ENCODE results near the gene ANTXR1. TPM values are rescaled to one million over a fixed set of nuclear protein-coding genes. Genes with fewer than 3 reads are reported as not detected.
A peak's percentile ranks its signal among the peaks of the same experiment; 100 is the strongest.

The ANTXR1 gene
- total and polyA plus RNA-seq, 5 donors = 13.8 to 49.4 (median 36.7) TPM

- Histone ChIP-seq H3K4me1 (ENCODE audit: control insufficient read depth, insufficient read depth, low read length) (peaks cover 5% of the 10 kb centered on the region), H3K27ac (ENCODE audit: low read length) (no peak overlapping the region), H3K27me3 (ENCODE audit: control insufficient read depth, insufficient read depth) (no peaks in the 10 kb centered on the region), H3K4me3 (ENCODE audit: low read length) (no peak overlapping the region), H3K9me3 (ENCODE audit: control insufficient read depth, low read length) (no peaks in the 10 kb centered on the region)
- DNase-seq (no peak), ATAC-seq (no peak)
- intact Hi-C loops (cut with DNase I) = no loop called here
Observed at GRCh38 chr2:69099541-69099940, 86.6 kb downstream of the ANTXR1 start.

- WGBS = 59% methylated on average over 4 of the region's 4 CpGs
Observed at GRCh38 chr2:69100220-69100723, 87.3 kb downstream of the ANTXR1 start.

DNA sequence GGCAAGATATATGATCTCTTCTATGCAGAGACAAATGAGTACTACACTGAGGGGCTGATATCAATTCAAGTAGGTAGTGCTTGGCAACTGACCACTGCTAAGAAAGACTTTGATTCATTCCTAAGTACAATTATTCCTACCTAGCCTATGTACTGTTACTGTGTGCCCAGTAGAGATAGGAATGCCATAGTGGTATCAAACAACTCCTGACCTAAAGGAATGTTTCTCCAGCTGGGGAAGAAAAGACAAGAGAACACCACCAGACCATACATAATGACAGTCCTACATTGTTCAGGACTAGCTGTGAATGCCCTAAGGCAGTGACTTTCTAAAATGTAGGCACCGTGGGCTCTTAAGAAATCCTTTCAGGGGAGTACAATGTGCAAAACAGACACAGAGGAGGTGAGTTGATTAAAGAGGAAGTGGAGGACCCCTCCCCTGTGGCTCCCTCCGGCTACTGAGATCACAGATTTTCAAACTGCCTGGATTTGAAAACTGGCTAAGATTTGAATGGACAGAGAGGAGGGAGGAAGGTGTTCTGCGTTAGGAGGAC is 89.1 kb downstream of the ANTXR1 start:
- DNase-seq (no peak), ATAC-seq (no peak)
- Histone ChIP-seq H3K4me3 (ENCODE audit: low read length) (no peak overlapping the region), H3K27ac (ENCODE audit: low read length) (no peak overlapping the region), H3K4me1 (ENCODE audit: control insufficient read depth, insufficient read depth, low read length) (peaks cover 3% of the 10 kb centered on the region), H3K9me3 (ENCODE audit: control insufficient read depth, low read length) (no peaks in the 10 kb centered on the region), H3K27me3 (ENCODE audit: control insufficient read depth, insufficient read depth) (no peaks in the 10 kb centered on the region)
- intact Hi-C loops (cut with DNase I) = no loop called here
- 88% methylated on average over 3 of the region's 3 CpGs for WGBS

More at GRCh38 chr2:69100220-69100723, 87.3 kb downstream of the ANTXR1 start:
- Histone ChIP-seq H3K4me3 (ENCODE audit: low read length) (no peak overlapping the region), H3K27ac (ENCODE audit: low read length) (peak overlapping the region; percentile 36), H3K9me3 (ENCODE audit: control insufficient read depth, low read length) (no peaks in the 10 kb centered on the region), H3K4me1 (ENCODE audit: control insufficient read depth, insufficient read depth, low read length) (peaks cover 5% of the 10 kb centered on the region), H3K27me3 (ENCODE audit: control insufficient read depth, insufficient read depth) (no peaks in the 10 kb centered on the region)
- DNase-seq (no peak), ATAC-seq (peak; percentile 55)
- intact Hi-C loops (cut with DNase I) = no loop called here

DNA sequence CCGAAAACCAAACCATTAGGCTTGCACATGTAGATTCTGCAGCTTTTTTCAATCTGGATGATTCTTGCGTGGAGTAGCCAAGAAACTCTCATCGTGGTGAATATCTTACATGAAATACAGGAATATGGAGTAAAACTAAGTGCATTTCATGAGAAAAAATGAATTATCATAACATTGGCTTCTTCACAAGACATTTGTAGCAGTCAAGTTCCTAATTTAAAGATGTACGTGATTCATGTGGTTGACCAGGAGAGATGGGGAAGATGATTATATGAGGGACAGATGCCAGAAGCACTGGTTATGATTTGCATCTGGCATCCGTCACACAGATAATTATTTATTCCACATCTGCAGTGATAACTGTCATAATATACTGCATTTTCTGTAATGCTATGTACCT is 90.4 kb downstream of the ANTXR1 start:
- no peak overlapping the region for H3K27ac ChIP-seq (ENCODE audit: low read length)
- intact Hi-C loops (cut with DNase I) = no loop called here
- no peaks in the 10 kb centered on the region for H3K27me3 ChIP-seq (ENCODE audit: control insufficient read depth, insufficient read depth)
- peaks cover 2% of the 10 kb centered on the region for H3K4me1 ChIP-seq (ENCODE audit: control insufficient read depth, insufficient read depth, low read length)
- DNase-seq (no peak), ATAC-seq (no peak)
- WGBS = 84% methylated on average over 5 of the region's 5 CpGs
- no peaks in the 10 kb centered on the region for H3K9me3 ChIP-seq (ENCODE audit: control insufficient read depth, low read length)
- H3K4me3 ChIP-seq (ENCODE audit: low read length) = no peak overlapping the region

DNA sequence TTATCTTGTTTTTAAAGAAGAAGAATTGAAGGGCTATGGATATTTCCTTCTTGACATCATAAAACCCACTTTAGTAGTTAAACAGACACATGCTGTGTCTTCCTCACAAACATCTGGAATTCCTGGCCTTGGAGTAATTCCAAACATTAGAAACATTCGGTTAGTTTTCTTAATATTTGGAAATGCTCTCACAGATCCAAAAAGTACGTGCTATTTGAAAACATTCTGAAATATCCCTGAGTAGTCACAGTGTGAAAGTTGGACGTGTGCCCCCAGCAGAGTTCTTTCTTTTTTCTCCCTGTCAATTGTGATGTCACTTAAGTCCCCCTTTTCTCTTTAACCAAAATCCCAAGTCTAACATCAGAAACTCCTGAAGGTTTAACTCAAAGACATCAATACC is 91.3 kb downstream of the ANTXR1 start:
- DNase-seq (peak in 1 of 3 donors; percentile 62), ATAC-seq (no peak)
- intact Hi-C loops (cut with DNase I) = no loop called here
- no peaks in the 10 kb centered on the region for H3K9me3 ChIP-seq (ENCODE audit: control insufficient read depth, low read length)
- H3K27me3 ChIP-seq (ENCODE audit: control insufficient read depth, insufficient read depth) = no peaks in the 10 kb centered on the region
- WGBS = 48% methylated on average over 3 of the region's 3 CpGs
- H3K4me1 ChIP-seq (ENCODE audit: control insufficient read depth, insufficient read depth, low read length) = peaks cover 5% of the 10 kb centered on the region
- H3K27ac ChIP-seq (ENCODE audit: low read length) = no peak overlapping the region
- no peak overlapping the region for H3K4me3 ChIP-seq (ENCODE audit: low read length)

DNA sequence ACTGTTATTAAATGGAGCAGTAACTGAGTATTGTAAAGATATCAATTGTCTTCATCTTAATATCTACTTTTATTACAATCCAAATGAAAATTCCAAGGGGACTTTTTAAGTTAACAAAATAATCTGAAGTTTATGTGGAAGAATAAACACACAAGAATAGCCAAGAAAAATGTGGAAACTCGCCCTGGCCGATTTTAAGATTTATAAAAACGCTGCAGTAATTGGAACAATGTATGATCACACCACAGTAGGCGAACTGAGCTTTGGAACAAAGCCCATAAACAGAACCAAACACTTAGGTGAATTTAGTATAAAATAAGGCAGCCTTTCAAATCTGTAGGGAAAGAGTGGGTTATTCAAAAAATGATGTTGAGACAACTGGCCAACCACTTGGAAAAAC is 96.3 kb downstream of the ANTXR1 start:
- WGBS = 60% methylated on average over 4 of the region's 4 CpGs

GRCh38 chr2:69111076-69111475 is 98.1 kb downstream of the ANTXR1 start:
- ATAC-seq (peak in 1 of 2 donors; percentile 61), DNase-seq (no peak)
- Histone ChIP-seq H3K27ac (ENCODE audit: low read length) (no peak overlapping the region), H3K4me3 (ENCODE audit: low read length) (no peak overlapping the region), H3K4me1 (ENCODE audit: control insufficient read depth, insufficient read depth, low read length) (peaks cover 2% of the 10 kb centered on the region), H3K9me3 (ENCODE audit: control insufficient read depth, low read length) (no peaks in the 10 kb centered on the region), H3K27me3 (ENCODE audit: control insufficient read depth, insufficient read depth) (no peaks in the 10 kb centered on the region)
- intact Hi-C loops (cut with DNase I) = no loop called here
- WGBS = 52% methylated on average over 1 of the region's 1 CpG

More for the DNA sequence above, 96.3 kb downstream of the ANTXR1 start:
- Histone ChIP-seq H3K4me1 (ENCODE audit: control insufficient read depth, insufficient read depth, low read length) (peaks cover 2% of the 10 kb centered on the region), H3K27ac (ENCODE audit: low read length) (no peak overlapping the region), H3K27me3 (ENCODE audit: control insufficient read depth, insufficient read depth) (no peaks in the 10 kb centered on the region), H3K9me3 (ENCODE audit: control insufficient read depth, low read length) (no peaks in the 10 kb centered on the region), H3K4me3 (ENCODE audit: low read length) (no peak overlapping the region)
- intact Hi-C loops (cut with DNase I) = no loop called here
- ATAC-seq = no peak
- no peak for DNase-seq

DNA sequence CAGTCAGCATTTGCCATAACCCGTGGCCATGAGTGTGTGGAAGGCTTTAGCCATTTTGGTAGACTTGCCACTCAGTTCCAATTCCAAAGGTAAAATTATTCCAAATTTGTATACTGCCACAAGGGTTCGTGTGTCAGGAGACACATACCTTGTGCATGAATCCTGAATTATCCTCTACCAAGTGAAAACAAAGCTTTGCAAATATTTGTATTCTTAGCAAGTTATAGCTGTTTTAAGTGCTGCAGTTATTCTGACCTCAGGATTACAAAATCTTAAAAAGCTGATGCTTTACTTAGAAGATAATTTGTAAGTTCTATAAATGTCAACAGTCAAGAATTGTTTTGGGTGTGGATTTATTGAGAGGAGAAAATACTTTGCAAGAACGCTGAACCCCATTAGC is 100.6 kb downstream of the ANTXR1 start:
- no peak for DNase-seq
- 78% methylated on average over 3 of the region's 3 CpGs for WGBS
- intact Hi-C loops (cut with DNase I) = no loop called here
- ATAC-seq = no peak
- no peak overlapping the region for H3K27ac ChIP-seq (ENCODE audit: low read length)
- H3K4me1 ChIP-seq (ENCODE audit: control insufficient read depth, insufficient read depth, low read length) = peaks cover 5% of the 10 kb centered on the region
- H3K4me3 ChIP-seq (ENCODE audit: low read length) = no peak overlapping the region
- no peaks in the 10 kb centered on the region for H3K9me3 ChIP-seq (ENCODE audit: control insufficient read depth, low read length)
- no peaks in the 10 kb centered on the region for H3K27me3 ChIP-seq (ENCODE audit: control insufficient read depth, insufficient read depth)

DNA sequence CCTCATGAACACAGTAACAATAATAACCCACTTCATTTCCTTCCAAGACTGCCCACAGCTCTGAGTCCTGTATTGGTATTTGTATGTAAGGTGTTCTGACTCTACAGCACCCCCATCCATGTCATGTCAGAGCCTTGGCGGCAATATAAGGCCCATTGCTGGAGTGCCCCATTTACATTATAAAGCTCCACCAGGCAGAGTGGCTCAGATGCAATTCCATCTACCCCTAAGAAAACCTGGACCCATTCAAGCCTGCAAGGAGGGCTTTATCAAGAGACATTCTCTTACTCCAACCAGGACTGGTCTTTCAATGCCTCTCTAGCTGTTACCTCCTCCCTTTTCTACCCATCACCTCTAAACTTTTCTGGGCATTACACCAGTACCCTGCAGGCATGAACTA is 101.6 kb downstream of the ANTXR1 start:
- Histone ChIP-seq H3K4me1 (ENCODE audit: control insufficient read depth, insufficient read depth, low read length) (peaks cover 3% of the 10 kb centered on the region), H3K27ac (ENCODE audit: low read length) (no peak overlapping the region), H3K9me3 (ENCODE audit: control insufficient read depth, low read length) (no peaks in the 10 kb centered on the region), H3K27me3 (ENCODE audit: control insufficient read depth, insufficient read depth) (no peaks in the 10 kb centered on the region), H3K4me3 (ENCODE audit: low read length) (no peak overlapping the region)
- intact Hi-C loops (cut with DNase I) = no loop called here
- 91% methylated on average over 1 of the region's 1 CpG for WGBS
- ATAC-seq (no peak), DNase-seq (no peak)

GRCh38 chr2:69116438-69116837 is 103.5 kb downstream of the ANTXR1 start:
- Histone ChIP-seq H3K27me3 (ENCODE audit: control insufficient read depth, insufficient read depth) (no peaks in the 10 kb centered on the region), H3K4me1 (ENCODE audit: control insufficient read depth, insufficient read depth, low read length) (peaks cover 3% of the 10 kb centered on the region), H3K9me3 (ENCODE audit: control insufficient read depth, low read length) (no peaks in the 10 kb centered on the region), H3K4me3 (ENCODE audit: low read length) (no peak overlapping the region), H3K27ac (ENCODE audit: low read length) (no peak overlapping the region)
- ATAC-seq = peak; percentile 22 to 78
- 58% methylated on average over 4 of the region's 4 CpGs for WGBS
- no peak for DNase-seq
- intact Hi-C loops (cut with DNase I) = no loop called here

DNA sequence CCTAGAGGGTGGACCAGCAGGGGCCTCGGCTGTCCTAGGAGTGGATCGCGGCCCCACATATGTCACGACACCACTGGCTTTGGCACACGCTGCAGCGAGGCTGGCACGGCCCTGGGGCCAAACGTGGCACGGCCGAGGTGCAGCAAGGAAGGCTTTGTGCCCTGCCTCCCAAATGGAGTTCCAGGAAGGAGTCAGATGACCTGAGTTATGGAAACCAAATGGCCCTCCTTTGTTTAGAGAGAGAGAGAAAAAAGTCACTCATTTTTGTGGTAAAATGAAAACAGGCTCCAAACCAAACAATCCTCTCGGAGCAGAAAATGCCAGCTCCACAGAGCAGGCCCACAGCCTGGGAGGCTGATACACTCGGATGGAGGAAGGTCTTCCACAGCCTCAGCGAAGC is 105.6 kb downstream of the ANTXR1 start:
- H3K27ac ChIP-seq (ENCODE audit: low read length) = no peak overlapping the region
- H3K9me3 ChIP-seq (ENCODE audit: control insufficient read depth, low read length) = no peaks in the 10 kb centered on the region
- no peak overlapping the region for H3K4me3 ChIP-seq (ENCODE audit: low read length)
- intact Hi-C loops (cut with DNase I) = no loop called here
- WGBS = 84% methylated on average over 13 of the region's 13 CpGs
- no peaks in the 10 kb centered on the region for H3K27me3 ChIP-seq (ENCODE audit: control insufficient read depth, insufficient read depth)
- ATAC-seq = no peak
- peaks cover 3% of the 10 kb centered on the region for H3K4me1 ChIP-seq (ENCODE audit: control insufficient read depth, insufficient read depth, low read length)
- peak in 2 of 3 donors; percentile 50 to 53 for DNase-seq
